Sigmoid colon (tissue), 7 donors: ENCODE data around the gene CNKSR2. TPM values are rescaled to one million over a fixed set of nuclear protein-coding genes. Genes with fewer than 3 reads are reported as not detected.

Source experiments
- DNase-seq: peaks from one replicate; pipeline ENCODE4 v3.0.0-alpha.2; 2019
- H3K27ac ChIP-seq, 4 donors: fragments of 200-600 bp; sonication (generic); one replicate each; pipeline ENCODE4 v1.5.1; 2016 to 2019; ENCODE audit warnings: mild to moderate bottlenecking in 1 of 4
- H3K27me3 ChIP-seq, 3 donors: fragments of 200-600 bp; sonication (generic); one replicate each; pipeline ENCODE4 v1.5.1; 2019; ENCODE audit warnings: mild to moderate bottlenecking in 1 of 3
- H3K36me3 ChIP-seq, 4 donors: fragments of 200-600 bp; sonication (generic); one replicate each; pipeline ENCODE4 v1.5.1; 2016 to 2019
- H3K4me1 ChIP-seq, 4 donors: fragments of 200-600 bp; sonication (generic); one replicate each; pipeline ENCODE4 v1.5.1; 2017 to 2019
- H3K4me3 ChIP-seq, 4 donors: fragments of 200-600 bp; sonication (generic); one replicate each; pipeline ENCODE4 v1.5.1; 2017 to 2019; ENCODE audit warnings: mild to moderate bottlenecking in 2 of 4, moderate library complexity in 1 of 4
- H3K9me3 ChIP-seq, 4 donors: fragments of 200-600 bp in 3 of 4; sonication (generic) in 3 of 4; one replicate each; pipeline versions ENCODE4 v1.5.1 to v1.6.1; 2013 to 2019
- CTCF ChIP-seq, 4 experiments: fragments of 450-650 bp in 3 of 4; fragments of 200-600 bp in 1 of 4; IDR thresholded peaks; one replicate each; pipeline ENCODE4 v1.5.1; 2016 to 2019; ENCODE audit warnings: antibody characterized with exemption in 4 of 4, mild to moderate bottlenecking in 3 of 4, moderate library complexity in 2 of 4
- EP300 ChIP-seq, 4 donors: sonication (generic); formaldehyde crosslinking; IDR thresholded peaks; one replicate each; pipeline ENCODE4 v1.6.1; 2017; ENCODE audit warnings: antibody characterized with exemption in 4 of 4
- POLR2A ChIP-seq, 2 donors: fragments of 450-650 bp; IDR thresholded peaks; one replicate each; pipeline ENCODE4 v1.6.1; 2016; ENCODE audit warnings: antibody characterized with exemption in 2 of 2, mild to moderate bottlenecking in 2 of 2, moderate library complexity in 2 of 2
- POLR2AphosphoS5 ChIP-seq, 4 donors: sonication (generic); formaldehyde crosslinking; IDR thresholded peaks; one replicate each; pipeline ENCODE4 v1.6.1; 2017; ENCODE audit warnings: antibody characterized with exemption in 4 of 4
- WGBS, 2 donors: extraction: QIAGEN DNeasy Blood & Tissue Kit; methylation state at CpG; one replicate each; pipeline ENCODE4 v1.1.7; 2013; 5-methylcytosine and 5-hydroxymethylcytosine counted together
- intact Hi-C: fragments of 100-400 bp; cut with DNase I; formaldehyde crosslinking; loops from one replicate; pipeline ENCODE4 v1.15.1; 2023
- polyA plus RNA-seq, 3 donors: library from polyadenylated mRNA; stranded (reverse); fragments of 200-250 nt; gene quantifications; one replicate each; pipeline ENCODE4 v1.2.3, GENCODE V29; 2013
- total RNA-seq, 4 donors: library from RNA; depleted of rRNA; stranded (reverse); fragments of >200 nt; gene quantifications; one replicate each; pipeline ENCODE4 v1.1.0, GENCODE V29; 2016
- donor health status: healthy with polysubstance abuse.
- donor health status: Bipolar disorder and iron deficiency.
- donor health status: healthy.

Gene CNKSR2
- total and polyA plus RNA-seq, 7 donors = 0.60 to 6.1 (median 3.3) TPM; not detected in 1

- Histone ChIP-seq H3K4me1 (no peaks in the 10 kb centered on the region), H3K4me3 (no peak overlapping the region), H3K27ac (no peak overlapping the region), H3K9me3 (no peaks in the 10 kb centered on the region), H3K36me3 (no peaks in the 10 kb centered on the region), H3K27me3 (no peaks in the 10 kb centered on the region)
- WGBS, 2 donors = 58 to 81% methylated on average over 3 of the region's 3 CpGs
- DNase-seq = no peak
- TF ChIP-seq EP300 (IDR thresholded peaks at IDR 0.05) (no peak), POLR2A (IDR thresholded peaks at IDR 0.05) (no peak), POLR2AphosphoS5 (IDR thresholded peaks at IDR 0.05) (no peak), CTCF (IDR thresholded peaks at IDR 0.05) (no peak)
- intact Hi-C loops = no loop called here
Observed at GRCh38 chrX:21699136-21699535, 324.9 kb downstream of the CNKSR2 start.

- no peak for DNase-seq
- no peaks in the 10 kb centered on the region for H3K9me3 ChIP-seq
- no peaks in the 10 kb centered on the region for H3K27me3 ChIP-seq
- intact Hi-C loops = no loop called here
- H3K36me3 ChIP-seq = no peaks in the 10 kb centered on the region
- no peak overlapping the region for H3K4me3 ChIP-seq
- WGBS, 2 donors = 87 to 94% methylated on average over 5 of the region's 5 CpGs
- H3K4me1 ChIP-seq = no peaks in the 10 kb centered on the region
- TF ChIP-seq EP300 (IDR thresholded peaks at IDR 0.05) = no peak
- TF ChIP-seq POLR2A (IDR thresholded peaks at IDR 0.05) = no peak
- no peak for TF ChIP-seq CTCF (IDR thresholded peaks at IDR 0.05)
- TF ChIP-seq POLR2AphosphoS5 (IDR thresholded peaks at IDR 0.05) = no peak
- no peak overlapping the region for H3K27ac ChIP-seq
Observed at GRCh38 chrX:21700275-21700674, 326.1 kb downstream of the CNKSR2 start.

- intact Hi-C loops = no loop called here
- Histone ChIP-seq H3K4me3 (no peak overlapping the region), H3K9me3 (no peaks in the 10 kb centered on the region), H3K27ac (no peak overlapping the region), H3K27me3 (no peaks in the 10 kb centered on the region), H3K4me1 (no peaks in the 10 kb centered on the region), H3K36me3 (no peaks in the 10 kb centered on the region)
- DNase-seq = no peak
- TF ChIP-seq EP300 (IDR thresholded peaks at IDR 0.05) (no peak), CTCF (IDR thresholded peaks at IDR 0.05) (no peak), POLR2A (IDR thresholded peaks at IDR 0.05) (no peak), POLR2AphosphoS5 (IDR thresholded peaks at IDR 0.05) (no peak)
- 80 to 83% methylated on average over 3 of the region's 3 CpGs for WGBS, 2 donors
Observed at GRCh38 chrX:21700967-21701366, 326.7 kb downstream of the CNKSR2 start.

- H3K36me3 ChIP-seq = no peaks in the 10 kb centered on the region
- H3K4me3 ChIP-seq = no peak overlapping the region
- intact Hi-C loops = no loop called here
- no peak overlapping the region for H3K27ac ChIP-seq
- 73 to 78% methylated on average over 4 of the region's 4 CpGs for WGBS, 2 donors
- no peak for DNase-seq
- TF ChIP-seq EP300 (IDR thresholded peaks at IDR 0.05) (no peak), POLR2AphosphoS5 (IDR thresholded peaks at IDR 0.05) (no peak), POLR2A (IDR thresholded peaks at IDR 0.05) (no peak), CTCF (IDR thresholded peaks at IDR 0.05) (no peak)
- no peaks in the 10 kb centered on the region for H3K27me3 ChIP-seq
- H3K4me1 ChIP-seq = no peaks in the 10 kb centered on the region
- no peaks in the 10 kb centered on the region for H3K9me3 ChIP-seq
Observed at GRCh38 chrX:21702725-21703124, 328.5 kb downstream of the CNKSR2 start.
